Measurements from ENCODE around the gene FAM163B. TPM values are rescaled to one million over a fixed set of nuclear protein-coding genes. Genes with fewer than 3 reads are reported as not detected.

FAM163B gene
- total RNA-seq, 2 experiments from 2014 or later = not detected

DNA sequence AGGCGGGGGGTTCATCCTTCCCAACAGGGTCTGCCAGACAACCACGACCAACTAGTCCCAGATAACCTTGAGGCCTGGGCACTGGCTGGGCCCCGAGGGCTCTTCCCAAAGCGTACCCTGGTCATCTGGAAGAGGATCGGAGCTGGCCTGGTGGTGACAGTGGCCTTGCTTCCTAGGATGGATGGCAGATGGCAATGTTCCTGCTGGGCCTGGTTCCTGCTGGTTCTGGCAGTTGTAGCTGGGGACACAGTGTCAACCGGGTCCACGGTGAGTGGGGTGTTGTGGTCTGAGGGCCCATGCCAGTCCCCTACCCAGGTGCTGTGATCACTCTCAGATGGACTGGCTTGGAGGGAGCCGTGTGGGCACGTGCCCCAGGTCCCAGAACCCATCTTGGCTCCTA is 72.7 kb downstream of the FAM163B start:
- ATAC-seq (no peak), DNase-seq (no peak)
- no peak overlapping the region for H3K27ac Mint-ChIP-seq
- ChIA-PET POLR2A (interaction anchor here (0.7 to 1.3 kb wide), 2 partner anchors 16 to 30 kb away, joined by 3 read pairs; no protein-coding TSS in a partner anchor), CTCF (no interaction called here)
- no peaks in the 10 kb centered on the region for H3K9me3 Mint-ChIP-seq
- peaks cover 10% of the 10 kb centered on the region for H3K27me3 Mint-ChIP-seq
- H3K36me3 Mint-ChIP-seq (ENCODE audit: low read depth) = no peaks in the 10 kb centered on the region
- H3K4me1 Mint-ChIP-seq (ENCODE audit: low read depth) = peaks cover 14% of the 10 kb centered on the region
- TF ChIP-seq, protein P1, sequence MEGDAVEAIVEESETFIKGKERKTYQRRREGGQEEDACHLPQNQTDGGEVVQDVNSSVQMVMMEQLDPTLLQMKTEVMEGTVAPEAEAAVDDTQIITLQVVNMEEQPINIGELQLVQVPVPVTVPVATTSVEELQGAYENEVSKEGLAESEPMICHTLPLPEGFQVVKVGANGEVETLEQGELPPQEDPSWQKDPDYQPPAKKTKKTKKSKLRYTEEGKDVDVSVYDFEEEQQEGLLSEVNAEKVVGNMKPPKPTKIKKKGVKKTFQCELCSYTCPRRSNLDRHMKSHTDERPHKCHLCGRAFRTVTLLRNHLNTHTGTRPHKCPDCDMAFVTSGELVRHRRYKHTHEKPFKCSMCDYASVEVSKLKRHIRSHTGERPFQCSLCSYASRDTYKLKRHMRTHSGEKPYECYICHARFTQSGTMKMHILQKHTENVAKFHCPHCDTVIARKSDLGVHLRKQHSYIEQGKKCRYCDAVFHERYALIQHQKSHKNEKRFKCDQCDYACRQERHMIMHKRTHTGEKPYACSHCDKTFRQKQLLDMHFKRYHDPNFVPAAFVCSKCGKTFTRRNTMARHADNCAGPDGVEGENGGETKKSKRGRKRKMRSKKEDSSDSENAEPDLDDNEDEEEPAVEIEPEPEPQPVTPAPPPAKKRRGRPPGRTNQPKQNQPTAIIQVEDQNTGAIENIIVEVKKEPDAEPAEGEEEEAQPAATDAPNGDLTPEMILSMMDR (IDR thresholded peaks at IDR 0.05) = no peak
- no peak overlapping the region for H3K4me3 Mint-ChIP-seq
- intact Hi-C loops (cut with micrococcal nuclease) = loop anchor here (10.0 kb wide), 1 partner anchor 188 kb away; no protein-coding TSS in a partner anchor

DNA sequence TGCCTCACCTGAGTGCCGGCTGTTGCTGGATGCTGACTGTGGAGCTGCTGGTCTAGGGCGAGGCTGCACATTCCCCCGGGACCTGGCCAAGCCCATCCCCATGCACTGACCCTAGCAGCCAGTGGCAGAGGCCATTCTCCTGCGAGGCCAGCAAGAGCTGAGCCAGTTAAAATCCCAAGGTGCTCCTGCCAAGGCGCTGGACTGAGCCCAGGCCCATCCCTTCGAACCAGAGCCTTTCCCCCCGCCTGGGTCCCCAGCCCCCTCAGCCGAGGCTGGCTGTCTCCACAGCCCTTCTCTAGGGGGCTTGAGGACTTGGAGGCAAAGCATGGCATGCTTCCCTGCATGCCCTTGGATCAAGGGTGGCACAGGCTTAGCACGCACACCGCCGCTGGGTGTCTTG is 73.1 kb downstream of the FAM163B start:
- TF ChIP-seq, protein P1 (IDR thresholded peaks at IDR 0.05) = no peak
- no peaks in the 10 kb centered on the region for H3K9me3 Mint-ChIP-seq
- peaks cover 10% of the 10 kb centered on the region for H3K27me3 Mint-ChIP-seq
- H3K4me1 Mint-ChIP-seq (ENCODE audit: low read depth) = peaks cover 14% of the 10 kb centered on the region
- intact Hi-C loops (cut with micrococcal nuclease) = loop anchor here (10.0 kb wide), 1 partner anchor 189 kb away; no protein-coding TSS in a partner anchor
- no peak overlapping the region for H3K27ac Mint-ChIP-seq
- ATAC-seq = no peak
- H3K36me3 Mint-ChIP-seq (ENCODE audit: low read depth) = no peaks in the 10 kb centered on the region
- POLR2A ChIA-PET = interaction anchor here (0.7 to 1.3 kb wide), 2 partner anchors 16 to 29 kb away, joined by 3 read pairs; no protein-coding TSS in a partner anchor
- no peak overlapping the region for H3K4me3 Mint-ChIP-seq
- CTCF ChIA-PET = no interaction called here
- DNase-seq = no peak

DNA sequence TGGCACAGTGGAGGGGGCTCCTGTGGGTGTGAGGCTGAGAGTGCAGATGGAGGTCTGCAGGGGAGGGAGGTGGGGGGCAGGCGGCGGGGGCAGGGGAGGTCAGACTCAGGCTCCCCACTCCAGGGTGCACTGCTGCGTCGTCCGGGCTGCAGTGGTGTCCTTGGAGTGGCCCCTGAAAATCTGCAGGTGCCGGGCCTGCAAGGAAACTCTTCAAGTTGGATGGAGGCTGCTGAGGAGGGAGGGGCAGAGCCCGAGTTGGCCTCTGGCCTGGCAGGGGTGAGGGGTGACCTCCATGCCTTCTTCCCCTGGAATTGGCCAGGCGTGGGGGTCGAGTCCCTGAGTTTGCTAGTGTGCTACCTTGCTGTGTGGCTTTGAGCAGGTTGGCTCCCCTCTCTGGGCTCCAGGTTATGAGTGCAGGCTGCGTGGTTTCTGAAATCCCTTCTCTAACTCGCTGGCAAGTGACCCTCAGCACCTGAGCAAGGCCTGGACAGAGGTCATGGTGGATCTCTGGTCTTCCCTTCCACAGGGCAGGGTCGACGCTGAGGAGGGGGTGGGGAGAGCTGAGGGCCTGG is 73.8 kb downstream of the FAM163B start:
- intact Hi-C loops (cut with micrococcal nuclease) = loop anchor here (10.0 kb wide), 1 partner anchor 189 kb away; no protein-coding TSS in a partner anchor
- Mint-ChIP-seq H3K4me3 (no peak overlapping the region), H3K36me3 (ENCODE audit: low read depth) (no peaks in the 10 kb centered on the region), H3K27ac (no peak overlapping the region), H3K4me1 (ENCODE audit: low read depth) (peaks cover 14% of the 10 kb centered on the region), H3K9me3 (no peaks in the 10 kb centered on the region), H3K27me3 (peaks cover 10% of the 10 kb centered on the region)
- ChIA-PET CTCF (interaction anchor here (2.3 kb wide), 1 partner anchor 8 kb away, joined by 7 read pairs; no protein-coding TSS in a partner anchor), POLR2A (interaction anchor here (1.0 kb wide), 1 partner anchor 13 kb away, joined by 3 read pairs; no protein-coding TSS in a partner anchor)
- TF ChIP-seq, protein P1 (IDR thresholded peaks at IDR 0.05) = no peak
- no peak for DNase-seq
- no peak for ATAC-seq

DNA sequence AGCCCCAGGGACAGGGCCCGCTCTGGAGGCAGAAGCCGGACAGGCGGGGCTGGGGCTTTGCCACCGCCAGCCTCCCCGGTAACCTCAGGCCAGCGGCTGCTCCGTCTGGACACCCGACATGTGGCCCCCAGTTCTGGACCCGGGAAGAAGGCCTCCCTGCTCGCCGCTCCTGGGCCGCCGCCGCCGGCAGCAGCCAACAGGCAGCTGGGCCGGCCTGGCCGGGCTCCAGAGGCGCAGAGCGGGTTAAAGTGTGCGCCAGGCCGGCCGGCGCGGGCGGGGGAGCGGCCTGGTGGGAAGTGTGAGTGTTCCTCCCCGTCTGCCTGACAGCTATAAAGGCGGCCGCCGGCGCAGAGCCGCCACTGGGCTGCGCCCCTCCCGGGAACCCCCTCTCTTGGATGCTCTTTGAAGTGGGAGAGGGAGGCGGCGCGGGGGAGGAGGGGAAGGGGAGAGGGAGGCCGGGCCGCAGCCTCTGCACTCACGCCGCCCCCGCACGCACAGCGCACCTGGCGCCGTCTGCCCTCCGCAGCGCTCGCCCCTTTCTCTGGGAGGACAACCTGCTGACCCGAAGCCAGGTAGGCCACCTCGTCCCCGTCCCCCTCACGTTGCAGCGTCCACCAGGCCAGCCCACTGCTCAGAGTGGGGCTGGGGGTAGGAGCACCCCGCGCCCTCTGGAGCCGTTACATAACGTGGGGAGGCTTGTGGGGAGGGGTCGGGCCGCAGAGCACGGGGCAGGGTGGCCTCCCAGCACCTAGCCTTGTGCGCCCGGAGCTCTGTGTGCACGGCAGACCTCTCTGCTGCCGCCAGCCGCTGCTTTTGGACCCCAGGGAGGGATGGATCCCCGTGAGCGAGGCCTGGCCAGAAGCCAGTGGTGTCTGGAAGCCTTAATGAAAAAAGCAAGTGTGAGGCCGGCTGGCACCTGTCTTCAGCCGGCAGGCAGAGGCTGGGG is 74.6 kb downstream of the FAM163B start, which contains the start of gene ADAMTSL2:
Gene ADAMTSL2 (plus strand): TSS at position 359 of the 946 bp plus-strand sequence. CDS start 2,009 bp downstream, outside the sequence.
- TF ChIP-seq, protein P1 (IDR thresholded peaks at IDR 0.05) = no peak
- Mint-ChIP-seq H3K9me3 (no peaks in the 10 kb centered on the region), H3K4me1 (ENCODE audit: low read depth) (peaks cover 14% of the 10 kb centered on the region), H3K4me3 (no peak within 1 kb of the TSS), H3K27ac (no peak within 1 kb of the TSS), H3K36me3 (ENCODE audit: low read depth) (no peaks in the 10 kb centered on the region), H3K27me3 (peaks cover 10% of the 10 kb centered on the region)
- peak; percentile 65 for ATAC-seq
- intact Hi-C loops (cut with micrococcal nuclease) = loop anchor here (10.0 kb wide), 1 partner anchor 190 kb away; no protein-coding TSS in a partner anchor
- DNase-seq = peak; percentile 56
- CTCF ChIA-PET = interaction anchor here (0.8 to 2.4 kb wide), 6 partner anchors 9 to 208 kb away, joined by 3 to 15 read pairs (median 4); no protein-coding TSS in a partner anchor
- POLR2A ChIA-PET = interaction anchor here (1.0 kb wide), 1 partner anchor 12 kb away, joined by 3 read pairs; no protein-coding TSS in a partner anchor
